ENCODE results near the gene LTBR. TPM values are rescaled to one million over a fixed set of nuclear protein-coding genes. Genes with fewer than 3 reads are reported as not detected.

Gene LTBR
- polyA plus RNA-seq, 1 donor from 2014 or later: not detected

GRCh38 chr12:6340032-6340638 lies 43.8 kb upstream of the LTBR start:
- Histone ChIP-seq H3K27me3 (ENCODE audit: insufficient read depth, low read depth, low read length) (no peaks in the 10 kb centered on the region), H3K9me3 (ENCODE audit: low read length) (no peaks in the 10 kb centered on the region), H3K36me3 (ENCODE audit: insufficient read depth, low read length) (no peaks in the 10 kb centered on the region), H3K9ac (ENCODE audit: low read length) (peak overlapping the region; percentile 34), H4K20me1 (ENCODE audit: insufficient read depth) (no peaks in the 10 kb centered on the region), H3K4me2 (ENCODE audit: low read length) (peak overlapping the region; percentile 21), H3K4me3 (ENCODE audit: low read length) (peak overlapping the region; percentile 60), H3F3A (ENCODE audit: insufficient read depth, low read length, poor library complexity, severe bottlenecking) (no peaks in the 10 kb centered on the region), H2AFZ (ENCODE audit: low read depth, low read length) (no peak overlapping the region), H3K9me2 (ENCODE audit: insufficient read depth, low read length) (no peaks in the 10 kb centered on the region), H3K79me2 (replicated peaks; ENCODE audit: insufficient read depth, low read length) (no peaks in the 10 kb centered on the region), H3K27ac (ENCODE audit: low read length) (no peak overlapping the region)
- TF ChIP-seq POLR2AphosphoS5 (IDR thresholded peaks at IDR 0.05) (no peak), MXI1 (conservative IDR thresholded peaks at IDR 0.05; ENCODE audit: poor library complexity, severe bottlenecking) (no peak), SMC3 (conservative IDR thresholded peaks at IDR 0.05; ENCODE audit: poor library complexity) (no peak), REST (IDR thresholded peaks at IDR 0.05; ENCODE audit: borderline replicate concordance) (no peak), EP300 (conservative IDR thresholded peaks at IDR 0.05; ENCODE audit: poor library complexity, severe bottlenecking) (no peak), EZH2 (IDR thresholded peaks at IDR 0.05; ENCODE audit: borderline replicate concordance, insufficient read depth, low read length, poor library complexity, severe bottlenecking) (no peak), TAF1 (IDR thresholded peaks at IDR 0.05; ENCODE audit: low read depth) (no peak), RAD21 (conservative IDR thresholded peaks at IDR 0.05) (no peak)
- TF ChIP-seq, protein P1, sequence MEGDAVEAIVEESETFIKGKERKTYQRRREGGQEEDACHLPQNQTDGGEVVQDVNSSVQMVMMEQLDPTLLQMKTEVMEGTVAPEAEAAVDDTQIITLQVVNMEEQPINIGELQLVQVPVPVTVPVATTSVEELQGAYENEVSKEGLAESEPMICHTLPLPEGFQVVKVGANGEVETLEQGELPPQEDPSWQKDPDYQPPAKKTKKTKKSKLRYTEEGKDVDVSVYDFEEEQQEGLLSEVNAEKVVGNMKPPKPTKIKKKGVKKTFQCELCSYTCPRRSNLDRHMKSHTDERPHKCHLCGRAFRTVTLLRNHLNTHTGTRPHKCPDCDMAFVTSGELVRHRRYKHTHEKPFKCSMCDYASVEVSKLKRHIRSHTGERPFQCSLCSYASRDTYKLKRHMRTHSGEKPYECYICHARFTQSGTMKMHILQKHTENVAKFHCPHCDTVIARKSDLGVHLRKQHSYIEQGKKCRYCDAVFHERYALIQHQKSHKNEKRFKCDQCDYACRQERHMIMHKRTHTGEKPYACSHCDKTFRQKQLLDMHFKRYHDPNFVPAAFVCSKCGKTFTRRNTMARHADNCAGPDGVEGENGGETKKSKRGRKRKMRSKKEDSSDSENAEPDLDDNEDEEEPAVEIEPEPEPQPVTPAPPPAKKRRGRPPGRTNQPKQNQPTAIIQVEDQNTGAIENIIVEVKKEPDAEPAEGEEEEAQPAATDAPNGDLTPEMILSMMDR (IDR thresholded peaks at IDR 0.05; ENCODE audit: poor library complexity, severe bottlenecking): no peak

DNA sequence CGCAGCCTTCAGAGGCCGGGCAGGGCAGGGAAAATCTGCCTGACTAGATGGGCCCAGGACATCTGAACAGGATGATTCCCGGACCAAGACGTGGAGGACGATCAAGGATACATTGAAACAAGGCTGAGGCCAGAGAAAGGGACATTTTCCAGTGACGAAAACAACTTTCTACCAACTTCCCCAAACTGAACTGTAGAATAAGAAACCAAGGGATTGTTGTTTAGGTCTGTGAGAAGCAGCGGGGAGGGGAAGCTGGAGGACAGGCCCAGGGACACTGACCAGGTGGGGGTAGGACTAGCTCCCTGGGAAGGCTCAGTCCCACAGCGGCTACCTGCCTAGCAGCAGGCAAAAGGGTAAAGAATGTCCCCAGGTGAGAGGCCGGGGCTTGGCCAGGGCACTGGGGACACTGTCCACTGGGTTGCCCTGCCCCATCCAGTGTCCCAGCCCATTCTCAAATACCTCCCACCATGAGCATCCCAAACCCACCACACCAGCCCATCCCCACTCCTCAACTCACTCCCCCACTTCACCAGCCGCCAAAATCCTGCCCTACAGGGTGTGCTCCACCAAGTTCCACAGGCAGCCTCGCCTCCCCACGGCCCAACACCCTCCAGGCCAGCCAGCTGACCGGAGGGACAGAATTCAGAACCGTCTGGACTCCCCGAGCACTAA lies 43.1 kb upstream of the LTBR start:
- H3K4me2 ChIP-seq (ENCODE audit: low read length): no peak overlapping the region
- no peaks in the 10 kb centered on the region for H3K36me3 ChIP-seq (ENCODE audit: insufficient read depth, low read length)
- no peak overlapping the region for H3K27ac ChIP-seq (ENCODE audit: low read length)
- H3F3A ChIP-seq (ENCODE audit: insufficient read depth, low read length, poor library complexity, severe bottlenecking): no peaks in the 10 kb centered on the region
- no peak for TF ChIP-seq REST (IDR thresholded peaks at IDR 0.05; ENCODE audit: borderline replicate concordance)
- no peak for TF ChIP-seq EZH2 (IDR thresholded peaks at IDR 0.05; ENCODE audit: borderline replicate concordance, insufficient read depth, low read length, poor library complexity, severe bottlenecking)
- TF ChIP-seq MXI1 (conservative IDR thresholded peaks at IDR 0.05; ENCODE audit: poor library complexity, severe bottlenecking): no peak
- TF ChIP-seq TAF1 (IDR thresholded peaks at IDR 0.05; ENCODE audit: low read depth): no peak
- no peak for TF ChIP-seq POLR2AphosphoS5 (IDR thresholded peaks at IDR 0.05)
- TF ChIP-seq SMC3 (conservative IDR thresholded peaks at IDR 0.05; ENCODE audit: poor library complexity): no peak
- no peak for TF ChIP-seq EP300 (conservative IDR thresholded peaks at IDR 0.05; ENCODE audit: poor library complexity, severe bottlenecking)
- TF ChIP-seq, protein P1 (IDR thresholded peaks at IDR 0.05; ENCODE audit: poor library complexity, severe bottlenecking): no peak
- no peak for TF ChIP-seq RAD21 (conservative IDR thresholded peaks at IDR 0.05)
- H3K9me2 ChIP-seq (ENCODE audit: insufficient read depth, low read length): no peaks in the 10 kb centered on the region
- H3K9me3 ChIP-seq (ENCODE audit: low read length): no peaks in the 10 kb centered on the region
- H3K27me3 ChIP-seq (ENCODE audit: insufficient read depth, low read depth, low read length): no peaks in the 10 kb centered on the region
- H3K4me3 ChIP-seq (ENCODE audit: low read length): peak overlapping the region; percentile 60
- no peaks in the 10 kb centered on the region for H4K20me1 ChIP-seq (ENCODE audit: insufficient read depth)
- H3K79me2 ChIP-seq (replicated peaks; ENCODE audit: insufficient read depth, low read length): no peaks in the 10 kb centered on the region
- peak overlapping the region; percentile 54 for H3K9ac ChIP-seq (ENCODE audit: low read length)
- no peak overlapping the region for H2AFZ ChIP-seq (ENCODE audit: low read depth, low read length)
